GM19397 (cell line): Measurements from ENCODE around the gene PRDX4.
"Not testable (repeated sequence)": the region's sequence is repeated elsewhere in the genome, so short reads cannot be mapped to it uniquely, and the experiment has no call there.

Experiments
- ATAC-seq: cut with Tn5 transposase; IDR thresholded peaks from one replicate; pipeline ENCODE4 v1.9.1; 2021; ENCODE audit warnings: mild to moderate bottlenecking, moderate library complexity; ENCODE audit not compliant: unreplicated experiment

PRDX4 gene

DNA sequence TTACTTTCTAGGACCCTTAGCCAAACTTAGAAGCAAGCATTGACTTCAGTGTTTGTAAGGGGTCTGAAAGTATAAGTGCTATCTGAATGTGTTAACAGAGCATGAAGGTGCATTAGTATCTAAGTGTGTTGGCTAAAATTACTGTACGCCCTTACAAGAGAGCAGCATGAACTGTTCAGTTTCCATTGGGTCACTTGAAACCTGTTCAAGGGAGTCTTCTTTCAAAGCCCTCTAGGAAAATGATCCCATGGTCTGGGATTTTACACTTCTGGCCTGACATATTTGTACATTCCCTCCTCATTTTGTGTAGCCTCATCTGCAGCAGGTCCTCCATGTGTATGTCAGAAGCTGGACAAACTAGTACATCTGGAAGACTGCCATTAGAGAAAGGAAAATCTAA lies 3.2 kb downstream of the PRDX4 start:
- ATAC-seq = no peak

GRCh38 chrX:23673108-23673507 lies 5.8 kb downstream of the PRDX4 start:
- no peak for ATAC-seq

DNA sequence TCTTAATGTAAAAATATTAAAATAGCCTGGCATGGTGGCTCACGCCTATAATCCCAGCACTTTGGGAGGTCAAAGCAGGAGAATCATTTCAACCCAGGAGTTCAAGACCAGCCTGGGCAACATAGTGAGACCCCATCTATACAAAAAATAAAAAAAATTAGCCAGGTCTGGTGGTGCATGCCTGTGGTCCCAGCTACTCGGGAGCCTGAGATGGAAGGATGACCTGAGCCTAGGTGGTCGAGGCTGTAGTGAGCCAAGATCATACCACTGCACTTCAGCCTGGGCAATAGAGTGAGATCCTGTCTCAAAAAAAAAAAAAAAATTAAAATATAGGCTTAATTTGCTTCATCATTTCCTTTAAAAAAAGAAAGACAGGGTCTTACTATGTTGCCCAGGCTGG lies 9.2 kb downstream of the PRDX4 start:
- ATAC-seq = not testable (repeated sequence)

DNA sequence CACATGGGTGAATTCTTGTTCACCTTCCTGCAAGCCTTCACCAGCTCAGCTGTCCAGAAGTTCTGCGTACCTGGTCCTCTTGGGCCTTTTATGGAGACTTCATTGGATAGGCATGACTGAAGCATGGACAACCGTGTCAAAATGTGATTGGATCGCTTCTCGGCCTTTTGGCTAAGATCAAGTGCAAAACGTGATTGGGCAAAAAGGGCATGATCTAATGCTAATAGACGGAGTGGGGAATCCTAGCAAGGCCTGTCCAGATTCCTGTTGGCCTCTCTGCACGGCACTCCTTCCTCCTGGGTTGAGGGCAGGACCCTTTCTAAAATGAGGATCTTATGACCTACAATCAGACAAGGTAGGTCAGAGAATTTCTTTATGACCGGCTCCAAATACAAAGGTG lies 24.9 kb downstream of the PRDX4 start:
- ATAC-seq = no peak

DNA sequence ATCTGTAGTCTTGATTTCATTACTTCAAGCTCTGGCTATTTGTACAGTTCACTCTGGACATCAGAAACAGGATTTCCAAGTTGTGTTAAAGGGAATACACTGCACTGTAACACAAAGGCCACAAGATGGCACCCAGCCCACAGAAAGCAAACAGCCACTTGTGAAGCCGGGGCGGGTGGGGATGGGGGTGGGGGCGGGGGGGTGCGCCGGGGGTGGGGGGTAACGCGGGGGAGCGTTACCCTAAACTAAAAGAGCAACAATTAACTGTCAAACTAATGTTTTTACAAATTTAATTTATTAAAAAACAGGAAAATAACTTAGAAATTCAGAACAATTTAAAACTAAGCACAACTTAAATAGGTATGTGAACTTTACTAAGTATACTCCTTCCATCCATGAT lies 27.3 kb downstream of the PRDX4 start:
- no peak for ATAC-seq

GRCh38 chrX:23699636-23700194 lies 32.4 kb downstream of the PRDX4 start:
- no peak for ATAC-seq

DNA sequence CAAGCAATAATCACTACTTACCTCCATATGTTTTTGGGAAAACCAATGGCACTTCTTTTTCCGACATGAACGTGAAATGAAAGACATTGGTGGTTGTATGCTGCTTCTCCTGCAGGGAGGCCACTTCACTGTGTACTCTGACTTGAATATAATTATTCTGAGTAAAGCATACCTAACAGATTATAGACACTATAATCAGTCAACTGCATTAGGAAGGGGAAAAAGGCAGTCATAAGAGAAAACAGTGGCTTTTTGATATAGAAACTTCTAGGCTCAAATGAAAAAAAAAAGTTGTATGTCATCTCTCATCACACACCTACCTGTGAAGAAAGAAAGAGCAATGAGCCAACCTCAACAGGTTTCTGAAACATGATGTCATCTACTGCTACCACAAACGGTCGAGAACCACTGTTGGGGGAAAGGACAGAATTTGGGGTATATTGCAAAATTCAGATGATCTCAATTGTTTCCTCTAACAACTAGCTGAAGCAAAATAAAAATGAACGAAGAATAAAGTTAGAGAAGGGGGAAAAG lies 37.4 kb downstream of the PRDX4 start:
- ATAC-seq = no peak

GRCh38 chrX:23705235-23705634 lies 37.9 kb downstream of the PRDX4 start:
- no peak for ATAC-seq

- ATAC-seq = no peak
Observed at GRCh38 chrX:23720117-23720677, 52.9 kb downstream of the PRDX4 start.

- no peak for ATAC-seq
Observed at GRCh38 chrX:23726191-23726590, 58.9 kb downstream of the PRDX4 start.

DNA sequence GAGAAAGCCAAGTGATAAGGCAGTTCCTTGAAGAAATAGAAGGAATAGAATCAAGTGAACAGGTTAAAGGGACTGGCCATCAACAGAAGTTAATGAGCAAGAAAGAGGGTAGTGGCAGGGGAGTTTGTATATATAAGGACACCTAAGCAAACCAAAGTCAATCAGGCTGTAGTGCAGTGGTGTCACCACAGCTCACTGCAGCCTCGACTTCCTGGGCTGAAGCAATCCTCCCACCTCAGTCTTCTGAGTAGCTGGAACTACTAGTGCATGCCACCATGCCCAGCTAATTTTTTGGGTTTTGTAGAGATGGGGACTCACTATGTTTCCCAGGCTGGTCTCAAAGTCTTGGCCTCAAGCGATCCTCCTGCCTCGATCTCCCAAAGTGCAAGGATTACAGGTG lies 59.9 kb downstream of the PRDX4 start:
- ATAC-seq = no peak

- ATAC-seq = no peak
Observed at GRCh38 chrX:23729214-23729613, 61.9 kb downstream of the PRDX4 start.

- ATAC-seq = no peak
Observed at GRCh38 chrX:23731951-23732350, 64.7 kb downstream of the PRDX4 start.

GRCh38 chrX:23732704-23733103 lies 65.4 kb downstream of the PRDX4 start:
- peak; percentile 75 for ATAC-seq
